ENCODE data around the gene UBE2L5. TPM values are rescaled to one million over a fixed set of nuclear protein-coding genes. Genes with fewer than 3 reads are reported as not detected.

The UBE2L5 gene
- total RNA-seq, 4 donors from 2014 or later = 0.66 to 0.75 TPM; not detected in 2

GRCh38 chr13:30477346-30478195, 55.3 kb downstream of the UBE2L5 start:
- TF ChIP-seq CTCF (IDR thresholded peaks at IDR 0.05; ENCODE audit: low read depth) = no peak

Other genes with a start within 250 kb of the UBE2L5 start
- 10 to 100 TPM; 22.2 to 41.4 (median 28.4) TPM for gene KATNAL1, start 114.9 kb upstream of the UBE2L5 start, total RNA-seq
- 100 to 1,000 TPM; 194 to 234 (median 222) TPM for gene HMGB1, start 43.4 kb downstream of the UBE2L5 start, total RNA-seq
- 10 to 100 TPM; 24.3 to 47.8 (median 25.9) TPM for gene USPL1, start 195.4 kb downstream of the UBE2L5 start, total RNA-seq

All from subcutaneous adipose tissue (tissue), 4 donors.